Activated T-cell treated with anti-CD3 and anti-CD28 coated beads for 1 hour (primary cell): ENCODE data around the gene FAM50B.

Source experiments
- DNase-seq: peaks from one replicate; pipeline ENCODE4 v3.0.0-alpha.2; 2020; ENCODE audit warnings: low read depth

The FAM50B gene

DNA sequence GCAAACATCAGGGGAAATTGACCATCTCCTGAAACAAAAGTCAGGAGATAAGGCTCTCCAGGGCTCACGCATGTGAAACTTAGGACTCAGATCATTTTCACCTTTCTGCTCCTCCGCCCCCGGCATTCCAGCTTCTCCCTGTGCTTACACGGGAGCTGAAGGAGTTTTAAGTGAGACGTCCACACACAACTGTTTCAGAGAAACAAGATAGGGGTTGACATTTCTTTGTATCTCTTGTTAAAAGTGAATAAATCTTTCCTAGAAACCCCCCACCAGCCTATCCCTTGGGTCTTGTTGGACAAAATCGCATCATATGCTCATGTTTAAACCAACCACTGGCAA, 46.1 kb downstream of the FAM50B start:
- DNase-seq: no peak

DNA sequence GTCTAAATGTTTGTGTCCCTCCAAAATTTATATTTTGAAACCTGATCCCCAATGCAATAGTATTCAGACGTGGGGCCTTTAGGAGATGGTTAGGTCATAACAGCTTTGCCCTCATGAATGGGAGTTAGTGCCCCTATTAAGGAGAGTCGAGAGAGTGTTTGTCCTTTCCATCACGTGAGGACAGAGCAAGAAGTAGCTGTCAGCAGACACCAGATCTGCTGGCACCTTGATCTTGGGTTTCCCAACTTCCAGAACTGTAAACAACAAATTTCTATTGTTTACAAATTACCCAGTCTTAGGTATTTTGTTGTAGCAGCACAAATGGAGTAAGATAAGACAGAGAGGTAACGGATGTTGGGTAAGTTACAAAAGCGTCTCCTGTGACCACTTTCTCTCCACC, 46.6 kb downstream of the FAM50B start:
- DNase-seq: no peak

DNA sequence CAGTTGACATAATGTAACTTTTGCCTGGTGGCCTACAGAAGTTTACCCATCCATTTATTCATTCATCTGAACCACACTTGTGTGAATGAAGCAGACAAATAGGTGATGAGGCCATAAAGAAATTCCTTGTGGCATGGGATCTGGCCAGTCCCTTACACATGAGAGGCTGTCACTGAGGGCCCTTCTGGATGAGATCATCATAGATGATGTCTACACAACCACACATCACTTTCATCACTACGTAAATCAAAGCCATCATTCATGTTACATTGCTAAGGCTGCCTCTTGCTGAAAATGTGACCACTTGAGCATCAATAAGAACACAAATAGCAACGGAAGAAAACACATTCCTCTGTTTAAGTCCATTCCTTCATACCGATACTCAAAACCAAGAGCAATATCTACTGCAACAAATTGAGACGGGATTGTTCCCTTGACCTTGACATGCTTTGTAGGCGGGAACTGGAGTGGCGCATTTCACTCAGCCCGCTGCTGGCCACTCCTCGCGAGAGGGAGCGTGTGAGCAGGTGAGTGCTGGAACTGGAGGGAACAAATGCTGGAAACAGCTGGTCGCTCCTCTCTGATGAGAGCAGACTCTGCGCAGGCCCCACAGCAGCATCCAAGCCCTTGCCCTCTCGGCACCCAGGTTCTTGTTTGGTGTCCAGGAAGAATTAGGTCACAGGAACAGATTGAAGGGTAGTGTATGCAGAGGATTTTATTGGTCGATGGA, 49.3 kb downstream of the FAM50B start:
- DNase-seq: no peak

DNA sequence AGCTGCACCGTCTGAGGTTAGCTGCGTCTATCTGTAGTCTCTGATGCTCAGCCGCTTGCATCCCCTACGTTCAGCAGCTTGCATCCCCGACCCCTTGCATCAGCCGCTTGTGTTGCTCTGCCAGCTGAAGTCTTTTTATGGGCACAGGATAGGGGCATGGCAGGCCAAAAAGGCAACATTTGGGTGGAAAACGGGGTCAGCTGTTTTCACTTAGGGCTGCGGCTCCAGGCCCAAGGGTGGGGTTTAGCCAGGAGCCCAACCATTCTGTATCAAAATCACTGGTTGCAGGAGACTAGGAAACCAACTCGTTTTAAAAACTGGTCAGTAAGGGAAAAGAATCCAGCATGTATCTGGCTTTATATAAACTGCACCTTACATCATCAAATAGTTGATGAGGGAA, 49.9 kb downstream of the FAM50B start:
- no peak for DNase-seq

DNA sequence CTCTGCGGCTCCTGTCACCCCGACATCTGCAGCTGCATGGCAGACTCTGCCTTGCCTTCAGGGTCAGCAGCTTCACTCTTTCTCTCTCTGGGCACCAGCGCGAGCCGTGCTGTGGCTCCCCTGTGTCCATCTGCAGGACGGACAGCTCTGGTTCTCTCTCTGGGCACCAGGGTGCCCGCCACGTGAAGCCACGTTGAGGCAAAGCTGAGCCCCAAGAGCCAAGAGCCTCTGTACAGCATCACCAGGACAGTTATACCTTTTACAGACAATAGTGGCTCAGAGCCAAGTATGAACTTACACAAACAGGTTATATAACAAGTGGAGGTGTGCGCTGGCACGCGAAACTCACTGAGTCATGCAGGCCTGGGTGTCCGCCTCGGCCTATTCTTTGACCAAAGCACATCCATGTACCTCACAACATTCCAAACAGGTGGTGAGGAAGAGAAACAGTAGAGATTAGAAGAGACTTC, 50.8 kb downstream of the FAM50B start:
- DNase-seq: no peak
